PFSK-1 (cell line): ENCODE results near the gene ARHGEF3.

Experiments
- POLR2AphosphoS5 ChIP-seq: IDR thresholded peaks from 2 replicates; pipeline ENCODE4 v1.6.1; 2012; ENCODE audit warnings: low read depth, mild to moderate bottlenecking, control low read depth, low read length, moderate library complexity
- TF ChIP-seq, protein P1 (sequence below), 2 experiments: IDR thresholded peaks; 2 replicates each; pipeline versions ENCODE4 v1.6.1 to v1.8.0; 2011 to 2012; ENCODE audit warnings: low read depth in 2 of 2, low read length in 2 of 2, control low read depth in 1 of 2, inconsistent platforms in 1 of 2, mild to moderate bottlenecking in 1 of 2, moderate library complexity in 1 of 2; ENCODE audit not compliant: insufficient read depth in 1 of 2

DNA sequence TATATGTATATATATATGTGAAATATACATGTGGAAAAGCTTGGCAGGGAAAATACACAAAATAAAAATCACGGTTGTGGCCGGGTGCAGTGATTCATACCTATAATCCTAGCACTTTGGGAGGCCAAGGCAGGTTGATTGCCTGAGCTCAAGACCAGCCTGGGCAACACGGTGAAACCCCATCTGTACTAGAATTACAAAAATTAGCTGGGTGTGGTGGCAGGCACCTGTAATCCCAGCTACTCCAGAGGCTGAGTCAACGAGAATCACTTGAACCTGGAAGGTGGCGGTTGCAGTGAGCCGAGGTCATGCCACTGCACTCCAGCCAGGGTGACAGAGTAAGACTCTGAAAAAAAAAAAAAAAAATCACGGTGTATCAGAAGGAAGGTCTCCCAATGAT is 20.8 kb upstream of the ARHGEF3 start:
- no peak for TF ChIP-seq POLR2AphosphoS5
- TF ChIP-seq, protein P1, sequence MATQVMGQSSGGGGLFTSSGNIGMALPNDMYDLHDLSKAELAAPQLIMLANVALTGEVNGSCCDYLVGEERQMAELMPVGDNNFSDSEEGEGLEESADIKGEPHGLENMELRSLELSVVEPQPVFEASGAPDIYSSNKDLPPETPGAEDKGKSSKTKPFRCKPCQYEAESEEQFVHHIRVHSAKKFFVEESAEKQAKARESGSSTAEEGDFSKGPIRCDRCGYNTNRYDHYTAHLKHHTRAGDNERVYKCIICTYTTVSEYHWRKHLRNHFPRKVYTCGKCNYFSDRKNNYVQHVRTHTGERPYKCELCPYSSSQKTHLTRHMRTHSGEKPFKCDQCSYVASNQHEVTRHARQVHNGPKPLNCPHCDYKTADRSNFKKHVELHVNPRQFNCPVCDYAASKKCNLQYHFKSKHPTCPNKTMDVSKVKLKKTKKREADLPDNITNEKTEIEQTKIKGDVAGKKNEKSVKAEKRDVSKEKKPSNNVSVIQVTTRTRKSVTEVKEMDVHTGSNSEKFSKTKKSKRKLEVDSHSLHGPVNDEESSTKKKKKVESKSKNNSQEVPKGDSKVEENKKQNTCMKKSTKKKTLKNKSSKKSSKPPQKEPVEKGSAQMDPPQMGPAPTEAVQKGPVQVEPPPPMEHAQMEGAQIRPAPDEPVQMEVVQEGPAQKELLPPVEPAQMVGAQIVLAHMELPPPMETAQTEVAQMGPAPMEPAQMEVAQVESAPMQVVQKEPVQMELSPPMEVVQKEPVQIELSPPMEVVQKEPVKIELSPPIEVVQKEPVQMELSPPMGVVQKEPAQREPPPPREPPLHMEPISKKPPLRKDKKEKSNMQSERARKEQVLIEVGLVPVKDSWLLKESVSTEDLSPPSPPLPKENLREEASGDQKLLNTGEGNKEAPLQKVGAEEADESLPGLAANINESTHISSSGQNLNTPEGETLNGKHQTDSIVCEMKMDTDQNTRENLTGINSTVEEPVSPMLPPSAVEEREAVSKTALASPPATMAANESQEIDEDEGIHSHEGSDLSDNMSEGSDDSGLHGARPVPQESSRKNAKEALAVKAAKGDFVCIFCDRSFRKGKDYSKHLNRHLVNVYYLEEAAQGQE (IDR thresholded peaks at IDR 0.05; ENCODE audit: insufficient read depth in 1 of 2, low read depth in 2 of 2, low read length in 2 of 2): no peak
